Glutamatergic neuron (in vitro differentiated cells): Measurements from ENCODE around the gene EEFSEC. TPM values are rescaled to one million over a fixed set of nuclear protein-coding genes. Genes with fewer than 3 reads are reported as not detected.

Experiments used
- DNase-seq: peaks from one replicate; pipeline ENCODE4 v3.0.0; 2022
- H3K27ac Mint-ChIP-seq: one replicate; pipeline ENCODE4 v1.8.0; 2020; ENCODE audit warnings: mild to moderate bottlenecking, mixed read lengths, inconsistent platforms; ENCODE audit not compliant: unreplicated experiment
- H3K27me3 Mint-ChIP-seq: one replicate; pipeline ENCODE4 v1.8.0; 2020; ENCODE audit warnings: mild to moderate bottlenecking, moderate library complexity, mixed read lengths, inconsistent platforms; ENCODE audit not compliant: unreplicated experiment
- H3K36me3 Mint-ChIP-seq: one replicate; pipeline ENCODE4 v1.8.0; 2020; ENCODE audit warnings: mild to moderate bottlenecking, mixed read lengths, inconsistent platforms; ENCODE audit not compliant: unreplicated experiment
- H3K4me1 Mint-ChIP-seq: one replicate; pipeline ENCODE4 v1.8.0; 2020; ENCODE audit warnings: mild to moderate bottlenecking, low read depth, mixed read lengths, inconsistent platforms; ENCODE audit not compliant: unreplicated experiment
- H3K4me3 Mint-ChIP-seq: one replicate; pipeline ENCODE4 v1.8.0; 2020; ENCODE audit warnings: mild to moderate bottlenecking, mixed read lengths, inconsistent platforms; ENCODE audit not compliant: unreplicated experiment
- H3K9me3 Mint-ChIP-seq: one replicate; pipeline ENCODE4 v1.8.0; 2020; ENCODE audit warnings: mild to moderate bottlenecking, moderate library complexity, mixed read lengths, inconsistent platforms; ENCODE audit not compliant: unreplicated experiment
- CTCF ChIP-seq: fragments of 200-600 bp; sonication (generic); IDR thresholded peaks from one replicate; pipeline ENCODE4 v1.5.0; 2021; ENCODE audit not compliant: partially characterized antibody, unreplicated experiment
- total RNA-seq: library from RNA; stranded (reverse); fragmentation: NEBNext Ultra II Directional; extraction: Animal tissue kit (Norgen Biotek cat#: 25700); gene quantifications from one replicate; pipeline ENCODE4 v1.2.1, GENCODE V29; 2021; ENCODE audit not compliant: unreplicated experiment

EEFSEC gene
- total RNA-seq, 1 donor from 2014 or later: 8.3 TPM

- Mint-ChIP-seq H3K27ac (no peak overlapping the region), H3K27me3 (peaks cover 11% of the 10 kb centered on the region), H3K4me1 (peaks cover 21% of the 10 kb centered on the region), H3K36me3 (no peaks in the 10 kb centered on the region), H3K4me3 (no peak overlapping the region), H3K9me3 (peaks cover 14% of the 10 kb centered on the region)
- no peak for TF ChIP-seq CTCF
- DNase-seq: no peak
These were observed 249.7 kb downstream of the EEFSEC start for GRCh38 chr3:128402998-128403397.

GRCh38 chr3:128404276-128405068, 251.2 kb downstream of the EEFSEC start:
- H3K27me3 Mint-ChIP-seq: peaks cover 9% of the 10 kb centered on the region
- peaks cover 14% of the 10 kb centered on the region for H3K9me3 Mint-ChIP-seq
- peaks cover 20% of the 10 kb centered on the region for H3K4me1 Mint-ChIP-seq
- TF ChIP-seq CTCF: no peak
- peak; percentile 51 for DNase-seq
- peak overlapping the region; percentile 20 for H3K4me3 Mint-ChIP-seq
- no peaks in the 10 kb centered on the region for H3K36me3 Mint-ChIP-seq
- no peak overlapping the region for H3K27ac Mint-ChIP-seq

GRCh38 chr3:128405554-128406277, 252.4 kb downstream of the EEFSEC start:
- Mint-ChIP-seq H3K4me1 (peaks cover 20% of the 10 kb centered on the region), H3K27ac (no peak overlapping the region), H3K36me3 (no peaks in the 10 kb centered on the region), H3K9me3 (peaks cover 14% of the 10 kb centered on the region), H3K4me3 (no peak overlapping the region), H3K27me3 (peaks cover 9% of the 10 kb centered on the region)
- no peak for DNase-seq
- no peak for TF ChIP-seq CTCF

- Mint-ChIP-seq H3K27ac (no peak overlapping the region), H3K4me3 (no peak overlapping the region), H3K36me3 (no peaks in the 10 kb centered on the region), H3K9me3 (peaks cover 9% of the 10 kb centered on the region), H3K4me1 (peaks cover 19% of the 10 kb centered on the region), H3K27me3 (peaks cover 8% of the 10 kb centered on the region)
- no peak for DNase-seq
- no peak for TF ChIP-seq CTCF
These were observed 254.0 kb downstream of the EEFSEC start for GRCh38 chr3:128407247-128407646.
